GM12874 (cell line): ENCODE data around the gene SORBS2.

Source experiments
- TF ChIP-seq, protein P1 (sequence below): IDR thresholded peaks from 2 replicates; pipeline ENCODE4 v1.5.1; 2011; ENCODE audit warnings: low read depth, mild to moderate bottlenecking, control low read depth, low read length, moderate library complexity; ENCODE audit not compliant: insufficient read depth

SORBS2 gene

DNA sequence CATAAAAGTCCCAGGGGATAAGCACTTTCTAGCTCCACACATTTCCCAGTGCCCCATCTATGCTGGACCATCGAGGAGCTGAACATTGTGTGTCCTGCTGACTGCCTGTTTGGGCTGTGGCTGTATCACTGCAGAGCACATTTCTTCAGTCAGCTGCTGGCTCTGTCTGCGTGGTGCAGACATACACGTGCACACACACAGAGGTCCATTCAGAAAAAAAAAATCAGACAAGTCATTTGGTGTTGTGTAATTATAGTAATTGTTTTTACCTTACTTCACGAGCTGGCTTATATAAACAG lies 275.6 kb downstream of the SORBS2 start:
- TF ChIP-seq, protein P1, sequence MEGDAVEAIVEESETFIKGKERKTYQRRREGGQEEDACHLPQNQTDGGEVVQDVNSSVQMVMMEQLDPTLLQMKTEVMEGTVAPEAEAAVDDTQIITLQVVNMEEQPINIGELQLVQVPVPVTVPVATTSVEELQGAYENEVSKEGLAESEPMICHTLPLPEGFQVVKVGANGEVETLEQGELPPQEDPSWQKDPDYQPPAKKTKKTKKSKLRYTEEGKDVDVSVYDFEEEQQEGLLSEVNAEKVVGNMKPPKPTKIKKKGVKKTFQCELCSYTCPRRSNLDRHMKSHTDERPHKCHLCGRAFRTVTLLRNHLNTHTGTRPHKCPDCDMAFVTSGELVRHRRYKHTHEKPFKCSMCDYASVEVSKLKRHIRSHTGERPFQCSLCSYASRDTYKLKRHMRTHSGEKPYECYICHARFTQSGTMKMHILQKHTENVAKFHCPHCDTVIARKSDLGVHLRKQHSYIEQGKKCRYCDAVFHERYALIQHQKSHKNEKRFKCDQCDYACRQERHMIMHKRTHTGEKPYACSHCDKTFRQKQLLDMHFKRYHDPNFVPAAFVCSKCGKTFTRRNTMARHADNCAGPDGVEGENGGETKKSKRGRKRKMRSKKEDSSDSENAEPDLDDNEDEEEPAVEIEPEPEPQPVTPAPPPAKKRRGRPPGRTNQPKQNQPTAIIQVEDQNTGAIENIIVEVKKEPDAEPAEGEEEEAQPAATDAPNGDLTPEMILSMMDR: no peak

DNA sequence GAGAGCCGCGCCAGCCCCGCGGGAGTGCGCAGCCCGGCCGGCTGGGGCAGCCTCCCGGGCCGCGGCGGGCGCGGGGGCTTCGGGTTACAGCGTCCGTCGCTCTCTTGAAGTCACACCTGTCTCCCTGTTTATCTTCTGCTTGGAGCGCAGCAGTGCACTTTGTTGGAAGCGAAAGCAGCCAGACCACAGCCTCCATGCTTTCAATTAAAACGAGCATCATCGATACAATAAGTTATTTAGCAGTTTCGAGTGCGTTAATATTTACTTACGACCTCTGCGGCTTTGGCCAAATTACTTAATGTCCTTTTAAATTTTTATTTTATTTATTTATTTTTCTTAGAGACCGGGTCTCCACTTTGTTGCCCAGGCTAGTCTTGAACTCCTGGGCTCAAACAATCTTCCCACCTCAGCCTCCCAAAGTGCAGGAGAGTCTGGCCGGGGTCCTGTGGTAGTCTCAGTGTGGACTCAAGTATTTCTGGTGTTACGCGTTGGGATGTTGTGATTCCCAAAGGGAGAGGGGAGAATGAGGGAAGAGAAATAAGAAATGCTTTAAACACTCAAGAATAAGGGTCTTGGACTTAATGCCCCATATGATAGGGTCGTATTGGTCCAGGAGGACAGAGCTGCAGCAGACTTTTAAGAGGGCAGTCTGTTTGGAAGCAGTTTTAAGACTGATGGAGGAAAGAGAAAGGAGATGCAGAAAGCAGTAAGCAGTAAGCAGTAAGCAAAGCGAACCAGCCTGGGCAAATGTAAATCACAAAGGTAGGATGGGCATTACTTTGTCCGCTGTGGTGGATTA lies 276.2 kb downstream of the SORBS2 start:
- TF ChIP-seq, protein P1: no peak
